ENCODE data around the gene CKMT1A. TPM values are rescaled to one million over a fixed set of nuclear protein-coding genes. Genes with fewer than 3 reads are reported as not detected.
"Not testable (repeated sequence)": the region's sequence is repeated elsewhere in the genome, so short reads cannot be mapped to it uniquely, and the experiment has no call there.

The CKMT1A gene
- total RNA-seq (2012; rRNA removed) = 0.25 TPM in 1 of 2 replicates, not detected in the other

GRCh38 chr15:43693148-43694022, at the start of gene CKMT1A:
Gene CKMT1A, plus strand, starts transcription at chr15:43693859. Its CDS starts 192 bp downstream, at chr15:43694051.
- not testable (repeated sequence) for H3K9me3 ChIP-seq (replicated peaks; ENCODE audit: low read length); H3K27me3 ChIP-seq (ENCODE audit: control insufficient read depth, insufficient read depth, low read length); H3K4me3 ChIP-seq (ENCODE audit: low read length); H3K4me2 ChIP-seq (ENCODE audit: low read length); H3K36me3 ChIP-seq (ENCODE audit: insufficient read depth, low read length); H3K9ac ChIP-seq (ENCODE audit: low read depth, low read length); H3K4me1 ChIP-seq (ENCODE audit: control insufficient read depth, insufficient read depth, low read length)

GRCh38 chr15:43648649-43649429, 44.8 kb upstream of the CKMT1A start, which contains the start of gene CATSPER2:
Gene CATSPER2, minus strand, starts transcription at chr15:43648844. Its CDS starts 783 bp downstream, at chr15:43648061.
- H3K9me3 ChIP-seq (replicated peaks; ENCODE audit: low read length) = no peaks in the 10 kb centered on the region
- no peaks in the 10 kb centered on the region for H3K27me3 ChIP-seq (ENCODE audit: control insufficient read depth, insufficient read depth, low read length)
- no peak within 1 kb of the TSS for H3K4me3 ChIP-seq (ENCODE audit: low read length)
- no peak within 1 kb of the TSS for H3K9ac ChIP-seq (ENCODE audit: low read depth, low read length)
- no peak within 1 kb of the TSS for H3K4me2 ChIP-seq (ENCODE audit: low read length)
- peaks cover 4% of the 10 kb centered on the region for H3K36me3 ChIP-seq (ENCODE audit: insufficient read depth, low read length)
- H3K4me1 ChIP-seq (ENCODE audit: control insufficient read depth, insufficient read depth, low read length) = no peaks in the 10 kb centered on the region

GRCh38 chr15:43649430-43649926, 44.2 kb upstream of the CKMT1A start:
- H3K9ac ChIP-seq (ENCODE audit: low read depth, low read length); H3K27me3 ChIP-seq (ENCODE audit: control insufficient read depth, insufficient read depth, low read length); H3K36me3 ChIP-seq (ENCODE audit: insufficient read depth, low read length); H3K4me3 ChIP-seq (ENCODE audit: low read length); H3K9me3 ChIP-seq (replicated peaks; ENCODE audit: low read length); H3K4me2 ChIP-seq (ENCODE audit: low read length); H3K4me1 ChIP-seq (ENCODE audit: control insufficient read depth, insufficient read depth, low read length): not testable (repeated sequence)

GRCh38 chr15:43659727-43660126, 33.9 kb upstream of the CKMT1A start:
- H3K9ac ChIP-seq (ENCODE audit: low read depth, low read length); H3K4me1 ChIP-seq (ENCODE audit: control insufficient read depth, insufficient read depth, low read length); H3K9me3 ChIP-seq (replicated peaks; ENCODE audit: low read length); H3K36me3 ChIP-seq (ENCODE audit: insufficient read depth, low read length); H3K4me3 ChIP-seq (ENCODE audit: low read length); H3K4me2 ChIP-seq (ENCODE audit: low read length); H3K27me3 ChIP-seq (ENCODE audit: control insufficient read depth, insufficient read depth, low read length): not testable (repeated sequence)

- not testable (repeated sequence) for H3K27me3 ChIP-seq (ENCODE audit: control insufficient read depth, insufficient read depth, low read length); H3K36me3 ChIP-seq (ENCODE audit: insufficient read depth, low read length); H3K9ac ChIP-seq (ENCODE audit: low read depth, low read length); H3K4me3 ChIP-seq (ENCODE audit: low read length); H3K4me1 ChIP-seq (ENCODE audit: control insufficient read depth, insufficient read depth, low read length); H3K4me2 ChIP-seq (ENCODE audit: low read length); H3K9me3 ChIP-seq (replicated peaks; ENCODE audit: low read length)
Observed at GRCh38 chr15:43662293-43662692, 31.4 kb upstream of the CKMT1A start.

- not testable (repeated sequence) for H3K4me3 ChIP-seq (ENCODE audit: low read length); H3K9ac ChIP-seq (ENCODE audit: low read depth, low read length); H3K27me3 ChIP-seq (ENCODE audit: control insufficient read depth, insufficient read depth, low read length); H3K4me2 ChIP-seq (ENCODE audit: low read length); H3K9me3 ChIP-seq (replicated peaks; ENCODE audit: low read length); H3K4me1 ChIP-seq (ENCODE audit: control insufficient read depth, insufficient read depth, low read length); H3K36me3 ChIP-seq (ENCODE audit: insufficient read depth, low read length)
Observed at GRCh38 chr15:43663333-43663732, 30.3 kb upstream of the CKMT1A start.

- not testable (repeated sequence) for H3K36me3 ChIP-seq (ENCODE audit: insufficient read depth, low read length); H3K4me1 ChIP-seq (ENCODE audit: control insufficient read depth, insufficient read depth, low read length); H3K4me3 ChIP-seq (ENCODE audit: low read length); H3K9ac ChIP-seq (ENCODE audit: low read depth, low read length); H3K27me3 ChIP-seq (ENCODE audit: control insufficient read depth, insufficient read depth, low read length); H3K4me2 ChIP-seq (ENCODE audit: low read length); H3K9me3 ChIP-seq (replicated peaks; ENCODE audit: low read length)
Observed at GRCh38 chr15:43666177-43666576, 27.5 kb upstream of the CKMT1A start.

GRCh38 chr15:43674175-43674574, 19.5 kb upstream of the CKMT1A start:
- not testable (repeated sequence) for H3K36me3 ChIP-seq (ENCODE audit: insufficient read depth, low read length); H3K9me3 ChIP-seq (replicated peaks; ENCODE audit: low read length)

GRCh38 chr15:43689604-43690301, 3.9 kb upstream of the CKMT1A start:
- H3K4me1 ChIP-seq (ENCODE audit: control insufficient read depth, insufficient read depth, low read length); H3K27me3 ChIP-seq (ENCODE audit: control insufficient read depth, insufficient read depth, low read length); H3K9me3 ChIP-seq (replicated peaks; ENCODE audit: low read length); H3K36me3 ChIP-seq (ENCODE audit: insufficient read depth, low read length); H3K4me3 ChIP-seq (ENCODE audit: low read length); H3K9ac ChIP-seq (ENCODE audit: low read depth, low read length); H3K4me2 ChIP-seq (ENCODE audit: low read length): not testable (repeated sequence)

More at GRCh38 chr15:43674175-43674574, 19.5 kb upstream of the CKMT1A start:
- not testable (repeated sequence) for H3K4me1 ChIP-seq (ENCODE audit: control insufficient read depth, insufficient read depth, low read length); H3K4me2 ChIP-seq (ENCODE audit: low read length); H3K27me3 ChIP-seq (ENCODE audit: control insufficient read depth, insufficient read depth, low read length); H3K9ac ChIP-seq (ENCODE audit: low read depth, low read length); H3K4me3 ChIP-seq (ENCODE audit: low read length)

GRCh38 chr15:43692679-43693078, 980 bp upstream of the CKMT1A start:
- H3K4me3 ChIP-seq (ENCODE audit: low read length); H3K36me3 ChIP-seq (ENCODE audit: insufficient read depth, low read length); H3K27me3 ChIP-seq (ENCODE audit: control insufficient read depth, insufficient read depth, low read length); H3K9me3 ChIP-seq (replicated peaks; ENCODE audit: low read length); H3K9ac ChIP-seq (ENCODE audit: low read depth, low read length); H3K4me1 ChIP-seq (ENCODE audit: control insufficient read depth, insufficient read depth, low read length); H3K4me2 ChIP-seq (ENCODE audit: low read length): not testable (repeated sequence)

GRCh38 chr15:43702174-43702573, 8.5 kb downstream of the CKMT1A start:
- Histone ChIP-seq H3K4me3 (ENCODE audit: low read length) (no peak overlapping the region), H3K27me3 (ENCODE audit: control insufficient read depth, insufficient read depth, low read length) (peaks cover 30% of the 10 kb centered on the region), H3K4me1 (ENCODE audit: control insufficient read depth, insufficient read depth, low read length) (no peaks in the 10 kb centered on the region), H3K9ac (ENCODE audit: low read depth, low read length) (no peak overlapping the region), H3K4me2 (ENCODE audit: low read length) (no peak overlapping the region), H3K9me3 (replicated peaks; ENCODE audit: low read length) (no peaks in the 10 kb centered on the region), H3K36me3 (ENCODE audit: insufficient read depth, low read length) (no peaks in the 10 kb centered on the region)
